GM19193 (cell line): ENCODE results near the gene PALM3.

Source experiments
- POLR2A ChIP-seq: IDR thresholded peaks from 4 replicates; pipeline ENCODE4 v1.6.1; 2011; ENCODE audit not compliant: insufficient read depth, insufficient read length; ENCODE audit errors: extremely low read depth

PALM3 gene

GRCh38 chr19:14058182-14059092 lies 3.4 kb downstream of the PALM3 start:
- no peak for TF ChIP-seq POLR2A

- no peak for TF ChIP-seq POLR2A
These were observed 5.0 kb downstream of the PALM3 start for GRCh38 chr19:14056741-14057356.

GRCh38 chr19:14056069-14056666 lies 5.7 kb downstream of the PALM3 start:
- no peak for TF ChIP-seq POLR2A

- no peak for TF ChIP-seq POLR2A
These were observed 6.5 kb downstream of the PALM3 start for GRCh38 chr19:14055396-14055795.

DNA sequence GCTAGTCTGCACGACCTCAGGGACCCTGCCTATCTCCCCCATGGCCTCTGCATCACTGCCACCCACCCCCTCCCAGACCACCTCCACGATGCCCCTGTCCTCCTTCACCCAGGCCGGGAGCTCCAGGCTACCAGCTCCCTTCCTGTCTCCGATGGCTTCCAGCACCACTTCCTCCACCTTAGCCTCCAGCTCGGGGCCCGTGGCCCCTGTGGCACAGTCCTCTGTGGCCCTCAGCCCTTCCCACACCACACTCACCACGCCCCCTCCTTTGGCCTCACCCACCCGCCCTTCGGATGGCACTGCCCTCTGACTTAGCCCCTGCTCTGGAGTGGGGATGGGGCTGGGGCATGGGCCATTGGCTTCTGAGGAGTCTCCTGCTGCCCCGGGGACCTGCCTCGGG lies 7.2 kb downstream of the PALM3 start:
- TF ChIP-seq POLR2A, result no peak

GRCh38 chr19:14054099-14054498 lies 7.8 kb downstream of the PALM3 start:
- no peak for TF ChIP-seq POLR2A

GRCh38 chr19:14053500-14053899 lies 8.4 kb downstream of the PALM3 start:
- no peak for TF ChIP-seq POLR2A

GRCh38 chr19:14053032-14053431 lies 8.8 kb downstream of the PALM3 start:
- no peak for TF ChIP-seq POLR2A

DNA sequence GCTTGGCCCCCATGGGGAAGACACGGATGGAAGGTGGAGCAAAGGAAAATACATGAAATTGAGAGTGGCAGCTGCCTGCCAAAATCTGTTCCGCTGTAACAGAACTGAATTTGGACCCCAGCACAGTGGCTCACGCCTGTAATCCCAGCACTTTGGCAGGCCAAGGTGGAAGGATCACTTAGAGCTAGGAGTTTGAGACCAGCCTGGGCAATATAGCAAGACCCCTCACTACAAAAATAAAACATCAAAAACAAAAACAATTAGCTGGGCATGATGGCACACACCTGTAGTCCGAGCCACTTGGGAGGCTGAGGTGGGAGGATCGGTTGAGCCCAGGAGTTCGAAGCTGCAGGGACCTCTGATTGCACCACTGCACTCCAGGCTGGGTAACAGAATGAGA lies 9.4 kb downstream of the PALM3 start:
- TF ChIP-seq POLR2A, result no peak

- TF ChIP-seq POLR2A, result no peak
These were observed 9.9 kb downstream of the PALM3 start for GRCh38 chr19:14051980-14052379.

GRCh38 chr19:14050512-14050911 lies 11.4 kb downstream of the PALM3 start:
- no peak for TF ChIP-seq POLR2A

DNA sequence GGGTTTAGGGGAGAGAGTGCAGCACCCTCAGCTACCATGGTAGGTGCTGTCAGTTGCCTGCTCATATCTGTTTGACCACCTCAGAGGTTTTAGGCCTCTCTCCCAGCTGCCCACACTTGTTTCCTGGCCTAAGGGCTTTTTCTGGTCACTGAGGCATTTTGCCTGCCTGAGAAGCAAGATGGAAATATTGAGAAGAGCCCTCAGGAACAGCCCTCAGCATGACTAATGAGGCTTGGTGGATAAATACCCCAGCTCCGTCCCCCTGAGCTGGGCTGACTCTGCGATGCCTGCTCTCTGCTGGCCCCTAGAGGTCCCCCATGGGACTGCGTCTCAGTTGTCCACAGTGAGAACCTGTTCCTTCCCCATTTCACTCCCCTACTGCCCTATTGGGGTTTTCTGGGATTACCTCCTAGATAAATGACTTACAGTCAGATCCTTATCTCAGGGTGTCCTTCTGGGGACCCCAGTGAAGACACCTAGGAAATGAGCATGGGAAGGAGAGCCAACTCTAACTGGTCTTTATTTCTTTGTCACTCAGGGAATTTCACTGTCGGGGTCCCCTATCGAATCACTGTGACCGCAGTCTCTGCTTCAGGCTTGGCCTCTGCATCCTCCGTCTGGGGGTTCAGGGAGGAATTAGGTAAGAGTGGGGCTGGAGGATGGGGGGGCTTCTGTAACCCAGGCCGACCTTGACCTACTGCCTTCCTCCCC lies 13.3 kb downstream of the PALM3 start:
- TF ChIP-seq POLR2A, result no peak

DNA sequence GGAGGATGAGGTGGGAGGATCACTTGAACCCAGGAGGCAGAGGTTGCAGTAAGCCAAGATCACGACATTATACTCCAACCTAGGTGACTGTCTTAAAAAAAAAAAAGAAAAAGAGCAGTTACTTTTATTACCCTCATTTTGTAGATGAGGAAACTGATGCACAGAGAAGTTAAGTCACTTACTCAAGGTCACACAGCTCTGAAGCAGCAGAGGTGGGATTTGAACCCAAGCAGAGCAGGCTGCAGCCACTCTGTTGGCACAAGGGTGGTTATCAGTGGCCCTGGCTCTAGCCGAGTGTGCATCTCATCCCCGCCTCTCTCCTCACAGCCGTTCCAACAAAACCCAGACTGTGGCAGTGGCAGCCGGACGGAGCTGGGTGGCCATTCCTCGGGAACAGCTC lies 22.7 kb downstream of the PALM3 start:
- no peak for TF ChIP-seq POLR2A

- TF ChIP-seq POLR2A, result no peak
These were observed 26.2 kb downstream of the PALM3 start for GRCh38 chr19:14035706-14036105.

- TF ChIP-seq POLR2A, result no peak
These were observed 27.9 kb downstream of the PALM3 start for GRCh38 chr19:14033946-14034345.
